HepG2 (cell line): Measurements from ENCODE around the gene TMEM79. TPM values are rescaled to one million over a fixed set of nuclear protein-coding genes. Genes with fewer than 3 reads are reported as not detected.

Source experiments
- GATAD1 ChIP-seq: IDR thresholded peaks from 2 replicates; pipeline ENCODE4 v1.6.1; 2016; ENCODE audit warnings: missing genetic modification reagents, missing compliant biosample characterization
- JDP2 ChIP-seq: sonication (generic); formaldehyde crosslinking; IDR thresholded peaks from 2 replicates; pipeline ENCODE4 v1.8.1; 2022; ENCODE audit warnings: missing genetic modification reagents, borderline replicate concordance
- SIN3B ChIP-seq: fragments of 150-350 bp; IDR thresholded peaks from 2 replicates; pipeline ENCODE4 v1.6.1; 2014; ENCODE audit warnings: low read length
- XRCC5 ChIP-seq: fragments of 200-400 bp; formaldehyde crosslinking; optimal IDR thresholded peaks from 2 replicates; pipeline ENCODE3; 2017; ENCODE audit warnings: mild to moderate bottlenecking, low read length
- ZBTB1 ChIP-seq: sonication (generic); formaldehyde crosslinking; IDR thresholded peaks from 2 replicates; pipeline ENCODE4 v1.4.0; 2020; ENCODE audit warnings: missing genetic modification reagents, borderline replicate concordance
- ZFP36L1 ChIP-seq: sonication (generic); formaldehyde crosslinking; IDR thresholded peaks from 2 replicates; pipeline ENCODE4 v1.8.0; 2022; ENCODE audit warnings: mild to moderate bottlenecking, missing genetic modification reagents, moderate library complexity
- polyA plus RNA-seq, 8 experiments: library from polyadenylated mRNA; depleted of rRNA in 3 of 8; stranded (reverse) in 7 of 8; unstranded in 1 of 8; fragments of >200 nt; fragmentation: Illumina TruSeq in 4 of 8; extraction: Trizol in 4 of 8; gene quantifications; 2 replicates each; pipeline versions ENCODE4 v1.2.1 to v1.2.3, GENCODE V29; 2011 to 2016; ENCODE audit warnings: low read depth in 4 of 8, missing spikeins in 1 of 8, mixed read lengths in 1 of 8; ENCODE audit not compliant: insufficient read depth in 1 of 8
- total RNA-seq, 5 experiments: library from RNA; depleted of rRNA; stranded (reverse); fragments of >200 nt; fragmentation: Illumina TruSeq; extraction: Trizol; gene quantifications; 2 replicates each; pipeline ENCODE4 v1.2.3, GENCODE V29; 2016; ENCODE audit warnings: low read depth in 1 of 5
- TF ChIP-seq, protein P1 (sequence below): sonication (generic); formaldehyde crosslinking; IDR thresholded peaks from 2 replicates; pipeline ENCODE4 v1.8.0; 2023; ENCODE audit warnings: mild to moderate bottlenecking, missing genetic modification reagents
- TF ChIP-seq, protein P2 (sequence below): sonication (generic); formaldehyde crosslinking; IDR thresholded peaks from 2 replicates; pipeline ENCODE4 v1.4.0; 2020; ENCODE audit warnings: missing genetic modification reagents
- TF ChIP-seq, protein P3 (sequence below): sonication (generic); formaldehyde crosslinking; IDR thresholded peaks from 2 replicates; pipeline ENCODE4 v1.9.0; 2022; ENCODE audit warnings: missing genetic modification reagents, mild to moderate bottlenecking, borderline replicate concordance
- TF ChIP-seq, protein P4 (sequence below): sonication (generic); formaldehyde crosslinking; IDR thresholded peaks from 2 replicates; pipeline ENCODE4 v1.5.0; 2020; ENCODE audit warnings: mild to moderate bottlenecking, missing genetic modification reagents
- TF ChIP-seq, protein P5 (sequence below): sonication (generic); formaldehyde crosslinking; IDR thresholded peaks from 2 replicates; pipeline ENCODE4 v1.4.0; 2020; ENCODE audit warnings: mild to moderate bottlenecking, missing genetic modification reagents, borderline replicate concordance
- TF ChIP-seq, protein P6 (sequence below): sonication (generic); formaldehyde crosslinking; IDR thresholded peaks from 2 replicates; pipeline ENCODE4 v1.4.0; 2020; ENCODE audit warnings: mild to moderate bottlenecking, missing genetic modification reagents, borderline replicate concordance

The TMEM79 gene
- total and polyA plus RNA-seq, 2 of the 13 experiments (the other 11 are each of a cell fraction or from before 2014, with no cell fraction given) = 1.2 to 1.9 TPM

DNA sequence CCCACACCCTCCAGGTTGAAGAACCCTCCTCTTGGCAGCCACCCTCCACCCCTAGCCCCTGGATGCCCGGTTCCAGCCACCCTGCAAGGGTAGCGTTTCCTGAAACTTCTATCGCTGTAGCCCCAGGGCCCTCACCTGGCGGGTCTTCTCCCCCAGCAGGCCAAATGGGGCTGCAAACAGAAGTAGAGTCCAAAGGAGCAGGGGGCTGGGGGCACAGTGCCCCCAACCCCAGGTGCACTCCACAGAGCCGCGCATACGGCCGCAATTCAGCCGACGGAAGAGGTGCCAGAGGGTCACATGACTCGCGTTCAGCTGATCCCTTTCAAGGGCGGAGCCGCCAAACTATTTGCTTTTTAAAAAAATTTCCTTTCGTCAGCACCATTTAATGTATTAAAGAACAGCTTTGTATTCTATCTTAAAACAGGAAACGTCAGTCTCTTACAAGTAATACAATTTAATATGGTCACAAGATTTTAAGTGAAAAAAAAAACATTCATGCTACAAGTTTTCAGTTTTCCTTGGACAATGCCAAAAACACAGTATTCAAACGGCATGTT is 11.3 kb downstream of the TMEM79 start, which contains the start of gene GLMP (continued):
- TF ChIP-seq, protein P1, sequence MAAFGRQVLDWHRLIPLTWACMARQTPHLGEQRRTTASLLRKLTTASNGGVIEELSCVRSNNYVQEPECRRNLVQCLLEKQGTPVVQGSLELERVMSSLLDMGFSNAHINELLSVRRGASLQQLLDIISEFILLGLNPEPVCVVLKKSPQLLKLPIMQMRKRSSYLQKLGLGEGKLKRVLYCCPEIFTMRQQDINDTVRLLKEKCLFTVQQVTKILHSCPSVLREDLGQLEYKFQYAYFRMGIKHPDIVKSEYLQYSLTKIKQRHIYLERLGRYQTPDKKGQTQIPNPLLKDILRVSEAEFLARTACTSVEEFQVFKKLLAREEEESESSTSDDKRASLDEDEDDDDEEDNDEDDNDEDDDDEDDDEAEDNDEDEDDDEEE (CRISPR knock-in tag) = no peak
- peak; percentile 41; the same call in 1 of the 2 replicates for TF ChIP-seq ZFP36L1
- TF ChIP-seq XRCC5 = peak; percentile 51
- TF ChIP-seq, protein P2, sequence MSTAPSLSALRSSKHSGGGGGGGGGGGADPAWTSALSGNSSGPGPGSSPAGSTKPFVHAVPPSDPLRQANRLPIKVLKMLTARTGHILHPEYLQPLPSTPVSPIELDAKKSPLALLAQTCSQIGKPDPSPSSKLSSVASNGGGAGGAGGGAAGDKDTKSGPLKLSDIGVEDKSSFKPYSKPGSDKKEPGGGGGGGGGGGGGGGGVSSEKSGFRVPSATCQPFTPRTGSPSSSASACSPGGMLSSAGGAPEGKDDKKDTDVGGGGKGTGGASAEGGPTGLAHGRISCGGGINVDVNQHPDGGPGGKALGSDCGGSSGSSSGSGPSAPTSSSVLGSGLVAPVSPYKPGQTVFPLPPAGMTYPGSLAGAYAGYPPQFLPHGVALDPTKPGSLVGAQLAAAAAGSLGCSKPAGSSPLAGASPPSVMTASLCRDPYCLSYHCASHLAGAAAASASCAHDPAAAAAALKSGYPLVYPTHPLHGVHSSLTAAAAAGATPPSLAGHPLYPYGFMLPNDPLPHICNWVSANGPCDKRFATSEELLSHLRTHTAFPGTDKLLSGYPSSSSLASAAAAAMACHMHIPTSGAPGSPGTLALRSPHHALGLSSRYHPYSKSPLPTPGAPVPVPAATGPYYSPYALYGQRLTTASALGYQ (CRISPR knock-in tag) = 0 out of 2 replicates have a peak, but pooled peaks have one; percentile 6
- TF ChIP-seq, protein P3, sequence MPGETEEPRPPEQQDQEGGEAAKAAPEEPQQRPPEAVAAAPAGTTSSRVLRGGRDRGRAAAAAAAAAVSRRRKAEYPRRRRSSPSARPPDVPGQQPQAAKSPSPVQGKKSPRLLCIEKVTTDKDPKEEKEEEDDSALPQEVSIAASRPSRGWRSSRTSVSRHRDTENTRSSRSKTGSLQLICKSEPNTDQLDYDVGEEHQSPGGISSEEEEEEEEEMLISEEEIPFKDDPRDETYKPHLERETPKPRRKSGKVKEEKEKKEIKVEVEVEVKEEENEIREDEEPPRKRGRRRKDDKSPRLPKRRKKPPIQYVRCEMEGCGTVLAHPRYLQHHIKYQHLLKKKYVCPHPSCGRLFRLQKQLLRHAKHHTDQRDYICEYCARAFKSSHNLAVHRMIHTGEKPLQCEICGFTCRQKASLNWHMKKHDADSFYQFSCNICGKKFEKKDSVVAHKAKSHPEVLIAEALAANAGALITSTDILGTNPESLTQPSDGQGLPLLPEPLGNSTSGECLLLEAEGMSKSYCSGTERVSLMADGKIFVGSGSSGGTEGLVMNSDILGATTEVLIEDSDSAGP = peak; percentile 31; the same call in 1 of the 2 replicates
- TF ChIP-seq, protein P4, sequence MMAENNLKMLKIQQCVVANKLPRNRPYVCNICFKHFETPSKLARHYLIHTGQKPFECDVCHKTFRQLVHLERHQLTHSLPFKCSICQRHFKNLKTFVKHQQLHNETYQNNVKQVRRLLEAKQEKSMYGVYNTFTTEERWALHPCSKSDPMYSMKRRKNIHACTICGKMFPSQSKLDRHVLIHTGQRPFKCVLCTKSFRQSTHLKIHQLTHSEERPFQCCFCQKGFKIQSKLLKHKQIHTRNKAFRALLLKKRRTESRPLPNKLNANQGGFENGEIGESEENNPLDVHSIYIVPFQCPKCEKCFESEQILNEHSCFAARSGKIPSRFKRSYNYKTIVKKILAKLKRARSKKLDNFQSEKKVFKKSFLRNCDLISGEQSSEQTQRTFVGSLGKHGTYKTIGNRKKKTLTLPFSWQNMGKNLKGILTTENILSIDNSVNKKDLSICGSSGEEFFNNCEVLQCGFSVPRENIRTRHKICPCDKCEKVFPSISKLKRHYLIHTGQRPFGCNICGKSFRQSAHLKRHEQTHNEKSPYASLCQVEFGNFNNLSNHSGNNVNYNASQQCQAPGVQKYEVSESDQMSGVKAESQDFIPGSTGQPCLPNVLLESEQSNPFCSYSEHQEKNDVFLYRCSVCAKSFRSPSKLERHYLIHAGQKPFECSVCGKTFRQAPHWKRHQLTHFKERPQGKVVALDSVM (CRISPR knock-in tag) = peak; percentile 13; the same call in 1 of the 2 replicates
- peak; percentile 79; the same call in 1 of the 2 replicates for TF ChIP-seq SIN3B
- TF ChIP-seq, protein P5, sequence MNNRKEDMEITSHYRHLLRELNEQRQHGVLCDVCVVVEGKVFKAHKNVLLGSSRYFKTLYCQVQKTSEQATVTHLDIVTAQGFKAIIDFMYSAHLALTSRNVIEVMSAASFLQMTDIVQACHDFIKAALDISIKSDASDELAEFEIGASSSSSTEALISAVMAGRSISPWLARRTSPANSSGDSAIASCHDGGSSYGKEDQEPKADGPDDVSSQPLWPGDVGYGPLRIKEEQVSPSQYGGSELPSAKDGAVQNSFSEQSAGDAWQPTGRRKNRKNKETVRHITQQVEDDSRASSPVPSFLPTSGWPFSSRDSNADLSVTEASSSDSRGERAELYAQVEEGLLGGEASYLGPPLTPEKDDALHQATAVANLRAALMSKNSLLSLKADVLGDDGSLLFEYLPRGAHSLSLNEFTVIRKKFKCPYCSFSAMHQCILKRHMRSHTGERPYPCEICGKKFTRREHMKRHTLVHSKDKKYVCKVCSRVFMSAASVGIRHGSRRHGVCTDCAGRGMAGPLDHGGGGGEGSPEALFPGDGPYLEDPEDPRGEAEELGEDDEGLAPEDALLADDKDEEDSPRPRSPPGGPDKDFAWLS (CRISPR knock-in tag) = no peak
- TF ChIP-seq GATAD1 = peak; percentile 92
- TF ChIP-seq JDP2 (CRISPR knock-in tag) = no peak
- TF ChIP-seq ZBTB1 (CRISPR knock-in tag) = no peak
- TF ChIP-seq, protein P6, sequence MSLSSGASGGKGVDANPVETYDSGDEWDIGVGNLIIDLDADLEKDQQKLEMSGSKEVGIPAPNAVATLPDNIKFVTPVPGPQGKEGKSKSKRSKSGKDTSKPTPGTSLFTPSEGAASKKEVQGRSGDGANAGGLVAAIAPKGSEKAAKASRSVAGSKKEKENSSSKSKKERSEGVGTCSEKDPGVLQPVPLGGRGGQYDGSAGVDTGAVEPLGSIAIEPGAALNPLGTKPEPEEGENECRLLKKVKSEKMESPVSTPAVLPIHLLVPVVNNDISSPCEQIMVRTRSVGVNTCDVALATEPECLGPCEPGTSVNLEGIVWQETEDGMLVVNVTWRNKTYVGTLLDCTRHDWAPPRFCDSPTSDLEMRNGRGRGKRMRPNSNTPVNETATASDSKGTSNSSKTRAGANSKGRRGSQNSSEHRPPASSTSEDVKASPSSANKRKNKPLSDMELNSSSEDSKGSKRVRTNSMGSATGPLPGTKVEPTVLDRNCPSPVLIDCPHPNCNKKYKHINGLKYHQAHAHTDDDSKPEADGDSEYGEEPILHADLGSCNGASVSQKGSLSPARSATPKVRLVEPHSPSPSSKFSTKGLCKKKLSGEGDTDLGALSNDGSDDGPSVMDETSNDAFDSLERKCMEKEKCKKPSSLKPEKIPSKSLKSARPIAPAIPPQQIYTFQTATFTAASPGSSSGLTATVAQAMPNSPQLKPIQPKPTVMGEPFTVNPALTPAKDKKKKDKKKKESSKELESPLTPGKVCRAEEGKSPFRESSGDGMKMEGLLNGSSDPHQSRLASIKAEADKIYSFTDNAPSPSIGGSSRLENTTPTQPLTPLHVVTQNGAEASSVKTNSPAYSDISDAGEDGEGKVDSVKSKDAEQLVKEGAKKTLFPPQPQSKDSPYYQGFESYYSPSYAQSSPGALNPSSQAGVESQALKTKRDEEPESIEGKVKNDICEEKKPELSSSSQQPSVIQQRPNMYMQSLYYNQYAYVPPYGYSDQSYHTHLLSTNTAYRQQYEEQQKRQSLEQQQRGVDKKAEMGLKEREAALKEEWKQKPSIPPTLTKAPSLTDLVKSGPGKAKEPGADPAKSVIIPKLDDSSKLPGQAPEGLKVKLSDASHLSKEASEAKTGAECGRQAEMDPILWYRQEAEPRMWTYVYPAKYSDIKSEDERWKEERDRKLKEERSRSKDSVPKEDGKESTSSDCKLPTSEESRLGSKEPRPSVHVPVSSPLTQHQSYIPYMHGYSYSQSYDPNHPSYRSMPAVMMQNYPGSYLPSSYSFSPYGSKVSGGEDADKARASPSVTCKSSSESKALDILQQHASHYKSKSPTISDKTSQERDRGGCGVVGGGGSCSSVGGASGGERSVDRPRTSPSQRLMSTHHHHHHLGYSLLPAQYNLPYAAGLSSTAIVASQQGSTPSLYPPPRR (CRISPR knock-in tag) = 0 out of 2 replicates have a peak, but pooled peaks have one; percentile 26
